Stomach smooth muscle (tissue), 2 donors: ENCODE results near the gene SLC38A10.

ENCODE experiments used
- H3K27ac ChIP-seq: one replicate; pipeline ENCODE4 v1.7.0; 2013; ENCODE audit warnings: mild to moderate bottlenecking, low read length, inconsistent platforms
- H3K27me3 ChIP-seq, 2 donors: one replicate each; pipeline ENCODE4 v1.7.0; 2013; ENCODE audit warnings: low read length in 2 of 2; ENCODE audit not compliant: insufficient read depth in 2 of 2, control insufficient read depth in 1 of 2
- H3K36me3 ChIP-seq, 2 donors: one replicate each; pipeline ENCODE4 v1.7.0; 2013; ENCODE audit warnings: low read length in 2 of 2; ENCODE audit not compliant: control insufficient read depth in 2 of 2, insufficient read depth in 2 of 2
- H3K4me1 ChIP-seq: one replicate; pipeline ENCODE4 v1.7.0; 2013; ENCODE audit warnings: low read length; ENCODE audit not compliant: control insufficient read depth, insufficient read depth
- H3K4me3 ChIP-seq, 2 donors: one replicate each; pipeline ENCODE4 v1.7.0; 2013; ENCODE audit warnings: low read length in 2 of 2
- H3K9ac ChIP-seq, 2 donors: one replicate each; pipeline ENCODE4 v1.7.0; 2013; ENCODE audit warnings: low read length in 2 of 2, mild to moderate bottlenecking in 1 of 2
- H3K9me3 ChIP-seq, 2 donors: one replicate each; pipeline ENCODE4 v1.7.0; 2013; ENCODE audit warnings: low read length in 2 of 2; ENCODE audit not compliant: control insufficient read depth in 2 of 2
- donor health status: healthy.
- donor health status: Pancreatic carcinoma.

SLC38A10 gene

GRCh38 chr17:81317961-81318605 is 23.0 kb upstream of the SLC38A10 start:
- no peak overlapping the region for H3K9ac ChIP-seq
- no peak overlapping the region for H3K4me3 ChIP-seq
- H3K27ac ChIP-seq: no peak overlapping the region
- no peaks in the 10 kb centered on the region for H3K4me1 ChIP-seq
- H3K27me3 ChIP-seq: no peaks in the 10 kb centered on the region
- H3K36me3 ChIP-seq: no peaks in the 10 kb centered on the region
- H3K9me3 ChIP-seq: no peaks in the 10 kb centered on the region

- H3K4me1 ChIP-seq: no peaks in the 10 kb centered on the region
- no peaks in the 10 kb centered on the region for H3K27me3 ChIP-seq
- H3K4me3 ChIP-seq: no peak overlapping the region
- no peak overlapping the region for H3K27ac ChIP-seq
- no peaks in the 10 kb centered on the region for H3K9me3 ChIP-seq
- H3K36me3 ChIP-seq: no peaks in the 10 kb centered on the region
- H3K9ac ChIP-seq: no peak overlapping the region
These were observed 22.4 kb upstream of the SLC38A10 start for GRCh38 chr17:81317530-81317821.

GRCh38 chr17:81315885-81316391 is 20.8 kb upstream of the SLC38A10 start:
- H3K9me3 ChIP-seq: no peaks in the 10 kb centered on the region
- no peak overlapping the region for H3K27ac ChIP-seq
- H3K4me1 ChIP-seq: no peaks in the 10 kb centered on the region
- H3K9ac ChIP-seq: no peak overlapping the region
- H3K27me3 ChIP-seq: no peaks in the 10 kb centered on the region
- H3K36me3 ChIP-seq: no peaks in the 10 kb centered on the region
- H3K4me3 ChIP-seq: no peak overlapping the region

GRCh38 chr17:81315129-81315884 is 20.2 kb upstream of the SLC38A10 start:
- Histone ChIP-seq H3K27me3 (no peaks in the 10 kb centered on the region), H3K27ac (no peak overlapping the region), H3K9ac (no peak overlapping the region), H3K9me3 (no peaks in the 10 kb centered on the region), H3K4me3 (no peak overlapping the region), H3K36me3 (no peaks in the 10 kb centered on the region), H3K4me1 (peaks cover under 1% of the 10 kb centered on the region)

- Histone ChIP-seq H3K4me1 (peaks cover 8% of the 10 kb centered on the region), H3K27me3 (no peaks in the 10 kb centered on the region), H3K9ac (no peak overlapping the region), H3K36me3 (no peaks in the 10 kb centered on the region), H3K27ac (no peak overlapping the region), H3K4me3 (no peak overlapping the region), H3K9me3 (no peaks in the 10 kb centered on the region)
These were observed 19.4 kb upstream of the SLC38A10 start for GRCh38 chr17:81314398-81315081.

GRCh38 chr17:81313776-81314397 is 18.8 kb upstream of the SLC38A10 start:
- Histone ChIP-seq H3K9me3 (no peaks in the 10 kb centered on the region), H3K27me3 (no peaks in the 10 kb centered on the region)

GRCh38 chr17:81312624-81313325 is 17.7 kb upstream of the SLC38A10 start:
- no peaks in the 10 kb centered on the region for H3K27me3 ChIP-seq
- H3K27ac ChIP-seq: no peak overlapping the region
- H3K9me3 ChIP-seq: no peaks in the 10 kb centered on the region
- no peak overlapping the region for H3K9ac ChIP-seq
- peaks cover 17% of the 10 kb centered on the region for H3K4me1 ChIP-seq
- no peaks in the 10 kb centered on the region for H3K36me3 ChIP-seq
- H3K4me3 ChIP-seq: no peak overlapping the region

More at GRCh38 chr17:81313776-81314397, 18.8 kb upstream of the SLC38A10 start:
- H3K36me3 ChIP-seq: no peaks in the 10 kb centered on the region
- peaks cover 14% of the 10 kb centered on the region for H3K4me1 ChIP-seq
- H3K4me3 ChIP-seq: no peak overlapping the region
- H3K9ac ChIP-seq: no peak overlapping the region
- H3K27ac ChIP-seq: no peak overlapping the region

GRCh38 chr17:81311946-81312345 is 16.8 kb upstream of the SLC38A10 start:
- Histone ChIP-seq H3K4me1 (peaks cover 17% of the 10 kb centered on the region), H3K27me3 (no peaks in the 10 kb centered on the region), H3K9ac (no peak overlapping the region), H3K36me3 (no peaks in the 10 kb centered on the region), H3K4me3 (no peak overlapping the region), H3K27ac (no peak overlapping the region), H3K9me3 (no peaks in the 10 kb centered on the region)

GRCh38 chr17:81310949-81311550 is 15.9 kb upstream of the SLC38A10 start:
- H3K9me3 ChIP-seq: no peaks in the 10 kb centered on the region
- H3K27me3 ChIP-seq: no peaks in the 10 kb centered on the region
- no peak overlapping the region for H3K4me3 ChIP-seq
- H3K4me1 ChIP-seq: peaks cover 17% of the 10 kb centered on the region
- H3K36me3 ChIP-seq: no peaks in the 10 kb centered on the region
- no peak overlapping the region for H3K9ac ChIP-seq
- H3K27ac ChIP-seq: no peak overlapping the region
